H1 (cell line): ENCODE results near the gene CALCOCO2. TPM values are rescaled to one million over a fixed set of nuclear protein-coding genes. Genes with fewer than 3 reads are reported as not detected.

Source experiments
- CTCF ChIA-PET: fragments of 300-600 bp; sonication (Branson Sonifier 250); formaldehyde crosslinking; loops from one replicate; lab custom pipeline; 2021; ENCODE audit not compliant: partially characterized antibody; lab: Charles Lee
- POLR2A ChIA-PET: fragments of 300-600 bp; sonication (Branson Sonifier 250); formaldehyde crosslinking; loops from one replicate; lab custom pipeline; 2021; ENCODE audit warnings: inconsistent platforms; ENCODE audit not compliant: partially characterized antibody; lab: Charles Lee
- DNase-seq, 2 experiments: peaks; one replicate each; pipeline versions ENCODE4 v3.0.0 to v3.0.0-alpha.2; 2010 to 2022; ENCODE audit warnings: low spot score in 2 of 2, low read depth in 1 of 2, mixed read lengths in 1 of 2
- FAIRE-seq: peaks from 2 replicates; lab custom pipeline; 2011; peaks lifted over from hg19 to GRCh38; lab: Jason Lieb, UNC
- H2AFZ ChIP-seq: 2 replicates; pipeline ENCODE4 v1.8.1; 2012; ENCODE audit warnings: low read length, inconsistent platforms
- H2AK5ac ChIP-seq: 2 replicates; pipeline ENCODE4 v1.6.1; 2013; ENCODE audit warnings: low read depth, low read length
- H2BK120ac ChIP-seq: replicated peaks from 2 replicates; pipeline ENCODE3; 2013; ENCODE audit warnings: low read depth, low read length, inconsistent platforms
- H2BK12ac ChIP-seq: 2 replicates; pipeline ENCODE4 v1.6.1; 2013; ENCODE audit warnings: low read depth, low read length
- H2BK15ac ChIP-seq: 2 replicates; pipeline ENCODE4 v1.6.1; 2013; ENCODE audit warnings: low read length
- H2BK20ac ChIP-seq: 2 replicates; pipeline ENCODE4 v1.6.1; 2013; ENCODE audit warnings: low read length
- H2BK5ac ChIP-seq: 2 replicates; pipeline ENCODE4 v1.6.1; 2013; ENCODE audit warnings: low read depth, low read length
- H3K14ac ChIP-seq: 2 replicates; pipeline ENCODE4 v1.6.1; 2013; ENCODE audit warnings: inconsistent platforms; ENCODE audit not compliant: insufficient read length
- H3K18ac ChIP-seq: 2 replicates; pipeline ENCODE4 v1.6.1; 2013; ENCODE audit warnings: low read length; ENCODE audit errors: extremely low read depth
- H3K23ac ChIP-seq: 2 replicates; pipeline ENCODE4 v1.6.1; 2013; ENCODE audit warnings: inconsistent platforms; ENCODE audit not compliant: insufficient read length
- H3K23me2 ChIP-seq: 2 replicates; pipeline ENCODE4 v1.6.1; 2013; ENCODE audit warnings: low read depth, low read length
- H3K27ac ChIP-seq: 2 replicates; pipeline ENCODE4 v1.6.1; 2011; ENCODE audit warnings: low read depth, low read length, inconsistent platforms
- H3K27me3 ChIP-seq, 4 experiments: replicated peaks in 1 of 4; 1 replicate in 1 of 4; 2 replicates in 3 of 4; pipeline versions ENCODE4 v1.6.1 to v1.8.1; 2011 to 2013; ENCODE audit warnings: low read length in 3 of 4, mild to moderate bottlenecking in 3 of 4, inconsistent platforms in 2 of 4, mixed read lengths in 2 of 4, moderate library complexity in 1 of 4; ENCODE audit not compliant: control insufficient read depth in 3 of 4, insufficient read depth in 3 of 4; ENCODE audit errors: extremely low read depth in 1 of 4
- H3K36me3 ChIP-seq, 4 experiments: 2 replicates each; pipeline versions ENCODE4 v1.6.1 to v1.8.1; 2011 to 2013; ENCODE audit warnings: mild to moderate bottlenecking in 4 of 4, low read length in 3 of 4, moderate library complexity in 2 of 4, control low read depth in 1 of 4, inconsistent platforms in 1 of 4; ENCODE audit not compliant: insufficient read depth in 4 of 4, control insufficient read depth in 2 of 4
- H3K4ac ChIP-seq: replicated peaks from 2 replicates; pipeline ENCODE3; 2013; ENCODE audit warnings: low read length, low read depth, mixed read lengths, inconsistent platforms; ENCODE audit not compliant: insufficient read length
- H3K4me1 ChIP-seq, 4 experiments: replicated peaks in 1 of 4; 1 replicate in 1 of 4; 2 replicates in 3 of 4; pipeline versions ENCODE4 v1.6.1 to v1.8.1; 2011 to 2013; ENCODE audit warnings: low read length in 3 of 4, inconsistent platforms in 2 of 4, mixed read lengths in 1 of 4; ENCODE audit not compliant: insufficient read depth in 4 of 4, control insufficient read depth in 3 of 4
- H3K4me2 ChIP-seq, 2 experiments: 2 replicates each; pipeline versions ENCODE4 v1.6.1 to v1.8.1; 2011 to 2013; ENCODE audit warnings: low read depth in 2 of 2, low read length in 2 of 2, control low read depth in 1 of 2, inconsistent platforms in 1 of 2, mild to moderate bottlenecking in 1 of 2; ENCODE audit not compliant: insufficient read depth in 1 of 2
- H3K4me3 ChIP-seq, 4 experiments: fragments of 200-600, 300-600 bp in 1 of 4; sonication (generic), shearing (Covaris generic), sonication (Bioruptor Twin) in 1 of 4; 2 replicates each; pipeline versions ENCODE4 v1.5.1 to v1.8.1; 2011 to 2016; ENCODE audit warnings: low read length in 4 of 4, low read depth in 3 of 4, control low read depth in 2 of 4, inconsistent platforms in 2 of 4, mild to moderate bottlenecking in 2 of 4, mixed read lengths in 1 of 4, moderate library complexity in 1 of 4; ENCODE audit not compliant: insufficient read depth in 2 of 4; ENCODE audit errors: extremely low read depth in 1 of 4
- H3K56ac ChIP-seq: replicated peaks from 2 replicates; pipeline ENCODE3; 2013; ENCODE audit warnings: low read depth, mild to moderate bottlenecking, mixed read lengths, low read length, inconsistent platforms; ENCODE audit not compliant: insufficient read length
- H3K79me1 ChIP-seq: 2 replicates; pipeline ENCODE4 v1.6.1; 2013; ENCODE audit warnings: low read depth, low read length, control low read depth
- H3K79me2 ChIP-seq, 2 experiments: 2 replicates each; pipeline versions ENCODE4 v1.6.1 to v1.8.1; 2012 to 2013; ENCODE audit warnings: low read length in 2 of 2, mild to moderate bottlenecking in 2 of 2, inconsistent platforms in 1 of 2; ENCODE audit not compliant: insufficient read depth in 2 of 2, control insufficient read depth in 1 of 2
- H3K9ac ChIP-seq, 4 experiments: replicated peaks in 1 of 4; 1 replicate in 1 of 4; 2 replicates in 3 of 4; pipeline versions ENCODE4 v1.6.1 to v1.8.1; 2011 to 2013; ENCODE audit warnings: low read depth in 3 of 4, low read length in 3 of 4, control low read depth in 2 of 4, mild to moderate bottlenecking in 2 of 4, moderate library complexity in 2 of 4, inconsistent platforms in 1 of 4; ENCODE audit errors: extremely low read depth in 1 of 4
- H3K9me3 ChIP-seq, 2 experiments: 2 replicates each; pipeline versions ENCODE4 v1.6.1 to v1.8.1; 2012 to 2013; ENCODE audit warnings: mild to moderate bottlenecking in 2 of 2, moderate library complexity in 2 of 2, control low read depth in 1 of 2, inconsistent platforms in 1 of 2, low read depth in 1 of 2, low read length in 1 of 2, mixed read lengths in 1 of 2; ENCODE audit not compliant: insufficient read depth in 2 of 2
- H4K20me1 ChIP-seq, 2 experiments: replicated peaks in 1 of 2; 2 replicates each; pipeline versions ENCODE3 to v1.8.1; 2011 to 2013; ENCODE audit warnings: inconsistent platforms in 2 of 2, low read length in 2 of 2, mild to moderate bottlenecking in 1 of 2; ENCODE audit not compliant: insufficient read depth in 2 of 2, control insufficient read depth in 1 of 2
- H4K5ac ChIP-seq: 2 replicates; pipeline ENCODE4 v1.6.1; 2013; ENCODE audit warnings: low read length, low read depth, mixed read lengths, inconsistent platforms; ENCODE audit not compliant: insufficient read length
- H4K8ac ChIP-seq: 2 replicates; pipeline ENCODE4 v1.8.0; 2013; ENCODE audit warnings: mild to moderate bottlenecking, moderate library complexity, low read length, inconsistent platforms; ENCODE audit not compliant: insufficient read depth; ENCODE audit errors: extremely low read depth
- H4K91ac ChIP-seq: replicated peaks from 2 replicates; pipeline ENCODE3; 2013; ENCODE audit warnings: low read length, mixed read lengths, inconsistent platforms; ENCODE audit not compliant: insufficient read length
- RNF2 ChIP-seq: fragments of 200-900, 300-1000 bp; sonication (generic); IDR thresholded peaks from 2 replicates; pipeline ENCODE4 v1.7.1; 2016; ENCODE audit warnings: borderline replicate concordance, low read depth, mild to moderate bottlenecking, antibody characterized with exemption, low read length; ENCODE audit not compliant: poor library complexity, severe bottlenecking; ENCODE audit errors: missing control alignments
- WGBS, 2 experiments: shearing (Covaris generic) in 1 of 2; methylation state at CpG; one replicate each; pipeline versions ENCODE4 v1.1.6 to v1.1.7; 2013 to 2015; ENCODE audit warnings: low lambda C conversion rate in 2 of 2, mixed read lengths in 2 of 2, inconsistent platforms in 1 of 2, low coverage in 1 of 2, missing lambda C conversion rate in 1 of 2; ENCODE audit not compliant: insufficient replicate concordance in 2 of 2, insufficient coverage in 1 of 2, insufficient read length in 1 of 2; ENCODE audit errors: extremely low coverage in 1 of 2, missing lambda C conversion rate in 1 of 2; 5-methylcytosine and 5-hydroxymethylcytosine counted together
- polyA plus RNA-seq, 7 experiments: library from polyadenylated mRNA; depleted of rRNA in 3 of 7; stranded (reverse) in 5 of 7; unstranded in 2 of 7; fragments of >200 nt in 5 of 7; fragments of 200-250 nt in 2 of 7; gene quantifications; 1 replicate in 5 of 7; 2 replicates in 1 of 7; 4 replicates in 1 of 7; pipeline versions ENCODE4 v1.2.1 to v1.2.3, GENCODE V29; 2011 to 2013; ENCODE audit warnings: missing spikeins in 2 of 7, mixed read lengths in 2 of 7
- total RNA-seq: library from RNA; stranded (reverse); fragmentation: NEBNext Ultra II Directional; extraction: Animal tissue kit (Norgen Biotek cat#: 25700); gene quantifications from 2 replicates; pipeline ENCODE4 v1.2.1, GENCODE V29; 2021

Gene CALCOCO2
- total and polyA plus RNA-seq, 2 of the 8 experiments (the other 6 are each of a cell fraction or from before 2014, with no cell fraction given) = 12.1 to 31.8 TPM

GRCh38 chr17:48787828-48788227 lies 43.0 kb upstream of the CALCOCO2 start:
- Histone ChIP-seq H3K9ac (no peak overlapping the region), H2BK5ac (no peak overlapping the region), H4K5ac (no peak overlapping the region), H3K23ac (no peak overlapping the region), H4K20me1 (peaks cover 0 to 2% of the 10 kb centered on the region in 2 experiments), H2BK20ac (no peak overlapping the region), H3K79me1 (no peaks in the 10 kb centered on the region), H3K4me2 (no peak overlapping the region), H3K4me3 (no peak overlapping the region), H3K79me2 (no peaks in the 10 kb centered on the region), H2BK12ac (no peak overlapping the region), H3K18ac (no peak overlapping the region), H3K4ac (no peak overlapping the region), H2AFZ (no peak overlapping the region), H2BK15ac (no peak overlapping the region), H4K91ac (no peak overlapping the region), H3K14ac (no peak overlapping the region), H3K36me3 (no peaks in the 10 kb centered on the region), H2BK120ac (no peak overlapping the region), H4K8ac (no peak overlapping the region), H3K23me2 (no peaks in the 10 kb centered on the region), H3K9me3 (no peaks in the 10 kb centered on the region), H3K56ac (no peak overlapping the region), H3K27ac (no peak overlapping the region), H2AK5ac (no peak overlapping the region), H3K4me1 (peaks cover 0 to 3% (median 0%) of the 10 kb centered on the region in 4 experiments; a peak in 2 of 7 replicates), H3K27me3 (peaks cover 0 to 6% (median 1%) of the 10 kb centered on the region in 4 experiments; a peak in 2 of 7 replicates)
- no peak for TF ChIP-seq RNF2
- 91% methylated on average over 7 of the region's 7 CpGs; no CpG with 5 or more reads in 1 of the 2 experiments for WGBS, 2 experiments
- POLR2A ChIA-PET = interaction anchor here (1.0 to 1.6 kb wide), 2 partner anchors 17 to 19 kb away, joined by 3 to 4 read pairs; no protein-coding TSS in a partner anchor
- CTCF ChIA-PET = interaction anchor here (1.3 to 88.5 kb wide), 9 partner anchors 11 to 126 kb away, joined by 3 to 2590 read pairs (median 63); partner anchors contain the start of genes ATP5MC1, HOXB13, PRAC1 and PRAC2
- FAIRE-seq (no peak), DNase-seq (no peak)
